Measurements from ENCODE around the gene SMOC2.

Gene SMOC2

DNA sequence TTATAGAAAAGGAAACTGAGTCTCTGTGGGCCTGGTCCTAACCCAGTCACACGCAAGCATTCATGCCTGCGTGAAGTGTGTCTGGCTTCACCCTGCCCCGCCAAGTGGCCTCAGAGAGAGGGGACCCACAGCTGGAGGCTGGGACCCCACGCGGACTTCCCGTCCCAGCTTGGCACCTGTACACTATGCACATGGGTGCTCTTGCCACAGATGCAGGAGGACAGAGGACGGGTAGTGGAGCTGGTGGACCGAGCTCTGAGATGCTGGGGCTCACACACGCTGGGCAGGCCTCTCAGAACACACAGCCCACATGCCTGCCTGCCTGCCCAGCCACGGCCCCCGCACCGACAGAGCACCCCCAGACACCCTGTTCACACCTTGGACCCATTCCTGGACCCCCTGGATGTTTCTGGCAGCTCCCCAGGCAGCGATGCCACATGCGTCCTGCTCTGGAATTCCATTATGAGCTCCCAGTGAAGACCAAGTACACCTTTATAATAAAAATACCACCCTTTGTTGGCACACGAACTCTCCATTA lies 24.9 kb upstream of the SMOC2 start:
- DNase-seq: no peak

DNA sequence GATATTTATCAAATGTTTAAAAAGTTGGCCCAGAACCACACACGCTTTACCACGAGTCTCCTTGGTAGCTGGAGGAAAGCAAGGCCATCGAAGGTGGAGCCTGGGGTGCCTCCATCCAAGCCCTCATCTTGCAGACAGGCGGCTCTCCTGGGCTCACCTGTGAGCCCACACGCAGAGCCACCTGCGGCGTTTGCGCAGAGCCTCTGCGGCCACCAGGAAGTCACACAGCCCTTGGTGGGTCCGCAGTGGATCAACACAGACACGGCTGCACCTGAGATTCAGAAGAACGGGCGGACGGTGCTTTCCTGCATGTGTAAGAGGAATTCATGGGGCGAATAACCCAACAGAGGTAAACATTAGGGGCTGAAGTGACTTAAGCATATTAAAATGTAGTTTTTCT lies 24.5 kb upstream of the SMOC2 start:
- DNase-seq: no peak

DNA sequence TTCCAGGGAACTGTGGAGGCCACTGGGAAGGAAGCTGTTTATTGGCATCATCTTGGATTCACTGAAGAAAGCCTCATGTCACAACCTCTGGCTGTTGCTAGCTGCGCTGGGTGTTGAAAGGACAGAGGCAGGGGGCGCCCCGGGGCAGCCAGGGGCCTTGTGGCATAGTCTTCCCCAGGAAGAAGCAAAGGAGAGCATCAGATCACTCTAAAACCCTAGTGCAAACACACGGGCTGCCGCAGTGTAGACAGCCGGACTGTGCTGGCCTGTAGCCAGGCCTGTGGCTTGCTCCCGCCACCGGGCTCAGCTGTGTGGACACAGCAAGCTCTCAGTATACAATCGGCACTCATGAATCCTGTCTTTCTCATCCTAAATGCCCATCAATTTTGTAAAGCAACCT lies 23.8 kb upstream of the SMOC2 start:
- peak; percentile 66 for DNase-seq

DNA sequence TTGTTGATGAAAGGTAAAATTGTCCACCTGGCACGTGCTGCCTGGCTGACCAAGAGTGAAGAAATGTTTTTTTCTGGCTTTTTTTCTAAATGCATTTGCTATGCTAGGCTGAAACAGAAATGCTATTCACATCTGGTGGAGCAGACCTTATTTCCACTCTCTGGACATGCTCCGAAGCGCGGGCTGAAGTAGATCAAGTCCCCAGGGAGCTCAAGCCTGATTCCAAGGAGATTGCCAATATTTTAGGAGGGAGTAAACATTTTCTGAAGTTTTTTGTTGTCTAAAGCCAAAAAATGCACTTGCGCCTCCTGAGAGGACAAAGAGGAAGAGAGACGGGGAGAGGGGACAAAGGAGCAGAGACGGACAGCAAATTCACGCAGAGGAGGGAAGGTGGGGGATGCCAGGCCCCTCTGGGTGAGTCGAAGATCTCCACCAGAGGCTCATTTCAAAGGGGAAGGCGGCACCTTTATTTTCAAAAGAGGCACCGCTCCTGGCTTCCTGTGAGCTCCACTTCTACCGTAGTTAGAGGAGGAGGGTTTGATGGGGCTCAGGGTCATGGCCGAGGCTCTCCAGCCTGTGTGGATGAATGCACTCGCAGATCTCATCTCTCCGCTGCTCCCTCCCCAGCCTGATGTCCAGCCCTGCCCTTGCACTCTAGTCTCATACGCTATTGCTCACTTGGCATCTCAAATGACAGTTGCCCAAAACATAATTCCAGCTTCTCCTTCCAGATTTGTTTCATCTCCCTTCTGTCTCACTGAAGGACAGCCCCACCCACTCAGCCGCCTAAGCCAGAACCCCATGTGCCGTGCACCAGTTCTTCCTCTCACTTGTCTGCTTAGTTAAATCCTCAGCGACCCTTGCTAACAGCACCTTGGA lies 23.1 kb upstream of the SMOC2 start:
- peak; percentile 66 for DNase-seq

DNA sequence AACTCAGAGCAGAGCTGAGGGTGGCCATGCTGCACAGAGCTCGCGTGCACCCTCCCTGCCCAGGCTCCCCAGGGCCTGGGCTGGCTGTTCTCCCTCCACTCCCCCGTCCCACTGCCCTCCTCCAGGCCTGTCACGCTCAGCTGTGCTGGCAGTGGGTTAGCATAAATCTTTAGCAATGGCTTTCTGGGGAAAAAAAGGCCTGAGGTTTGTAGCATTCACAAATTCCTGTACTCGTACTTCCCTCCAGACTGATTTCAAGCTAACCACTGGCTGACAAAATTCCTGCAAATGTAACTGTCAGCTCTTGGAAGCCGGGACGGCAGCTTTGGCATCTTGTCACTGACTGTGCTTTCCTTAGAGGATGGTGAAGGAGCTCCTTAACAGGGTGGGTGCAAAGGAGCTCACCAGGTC lies 22.3 kb upstream of the SMOC2 start:
- no peak for DNase-seq

DNA sequence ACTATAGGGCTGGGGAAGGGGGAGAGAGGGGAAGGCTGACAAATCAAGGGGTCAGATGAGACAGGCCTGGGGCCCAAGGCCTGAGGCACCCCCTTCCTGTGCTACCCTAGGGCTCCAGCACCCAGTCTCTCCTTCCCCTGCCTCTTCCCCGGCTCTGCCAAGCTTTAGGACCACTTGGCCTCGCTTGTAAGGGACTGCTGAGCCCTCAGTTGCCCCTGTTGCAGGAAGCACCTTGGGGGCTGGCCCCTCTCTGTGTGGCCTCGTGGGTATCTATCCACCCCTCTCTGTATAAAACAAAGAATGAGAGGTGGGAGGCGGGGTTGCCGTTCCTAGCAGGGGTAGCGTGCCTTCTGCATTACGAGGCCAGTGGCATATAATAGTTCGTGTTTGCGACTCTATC lies 21.4 kb upstream of the SMOC2 start:
- DNase-seq: no peak

DNA sequence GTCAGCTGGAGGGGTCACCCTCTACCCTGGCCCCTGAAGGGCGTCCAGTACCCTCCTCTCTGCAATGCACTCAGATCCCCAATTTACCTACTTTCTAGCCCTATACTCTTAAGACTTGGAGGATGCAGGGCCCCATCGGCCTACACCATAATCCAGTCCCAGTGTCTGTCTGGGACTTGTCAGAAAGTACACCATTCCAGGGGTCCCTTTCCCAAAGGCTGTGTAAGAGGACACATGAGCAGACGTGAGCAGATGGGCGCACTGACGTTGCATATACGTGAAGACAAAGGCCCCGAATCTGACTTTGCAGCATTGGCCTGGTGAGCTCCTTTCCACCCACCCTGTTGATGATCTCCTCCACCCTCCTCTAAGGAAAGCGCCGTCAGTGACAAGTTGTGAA lies 20.9 kb upstream of the SMOC2 start:
- no peak for DNase-seq

DNA sequence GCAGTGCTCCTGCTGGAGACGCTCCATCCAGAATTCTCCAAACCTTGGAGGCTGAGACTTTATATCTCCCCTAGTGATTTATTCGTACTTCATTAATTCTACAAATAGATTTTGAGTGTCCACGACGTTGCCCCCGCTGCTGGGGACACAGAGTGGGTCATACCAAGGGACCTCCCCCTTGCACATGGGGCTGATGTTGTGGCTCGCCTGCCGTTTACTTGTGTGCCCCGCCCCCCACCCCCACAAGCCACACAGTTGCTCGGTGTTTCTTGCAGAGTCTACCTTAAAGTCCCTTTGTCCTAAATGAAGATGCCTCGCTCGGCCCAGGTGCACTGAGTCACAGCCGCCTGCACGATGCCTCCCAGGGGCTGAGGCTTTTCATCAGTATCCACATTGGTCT lies 20.3 kb upstream of the SMOC2 start:
- no peak for DNase-seq

DNA sequence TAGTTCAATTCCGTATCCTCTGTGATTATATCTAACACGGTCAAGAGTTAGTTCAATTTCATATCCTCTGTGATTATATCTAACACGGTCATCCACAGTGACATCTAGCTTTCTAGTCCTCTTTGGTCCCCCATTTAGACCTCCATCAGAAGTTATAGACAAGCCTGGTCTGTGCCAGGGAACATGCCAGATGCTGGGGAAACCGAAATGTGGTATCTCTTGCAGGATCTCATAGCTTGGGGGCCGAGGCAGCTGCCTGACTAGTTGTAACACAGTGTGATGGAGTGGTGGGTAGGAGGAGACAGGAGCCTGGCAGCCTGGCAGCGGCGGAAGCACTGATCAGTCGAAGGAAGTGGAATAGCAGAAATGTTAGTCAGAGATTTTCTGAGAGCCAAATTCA lies 13.8 kb upstream of the SMOC2 start:
- no peak for DNase-seq

DNA sequence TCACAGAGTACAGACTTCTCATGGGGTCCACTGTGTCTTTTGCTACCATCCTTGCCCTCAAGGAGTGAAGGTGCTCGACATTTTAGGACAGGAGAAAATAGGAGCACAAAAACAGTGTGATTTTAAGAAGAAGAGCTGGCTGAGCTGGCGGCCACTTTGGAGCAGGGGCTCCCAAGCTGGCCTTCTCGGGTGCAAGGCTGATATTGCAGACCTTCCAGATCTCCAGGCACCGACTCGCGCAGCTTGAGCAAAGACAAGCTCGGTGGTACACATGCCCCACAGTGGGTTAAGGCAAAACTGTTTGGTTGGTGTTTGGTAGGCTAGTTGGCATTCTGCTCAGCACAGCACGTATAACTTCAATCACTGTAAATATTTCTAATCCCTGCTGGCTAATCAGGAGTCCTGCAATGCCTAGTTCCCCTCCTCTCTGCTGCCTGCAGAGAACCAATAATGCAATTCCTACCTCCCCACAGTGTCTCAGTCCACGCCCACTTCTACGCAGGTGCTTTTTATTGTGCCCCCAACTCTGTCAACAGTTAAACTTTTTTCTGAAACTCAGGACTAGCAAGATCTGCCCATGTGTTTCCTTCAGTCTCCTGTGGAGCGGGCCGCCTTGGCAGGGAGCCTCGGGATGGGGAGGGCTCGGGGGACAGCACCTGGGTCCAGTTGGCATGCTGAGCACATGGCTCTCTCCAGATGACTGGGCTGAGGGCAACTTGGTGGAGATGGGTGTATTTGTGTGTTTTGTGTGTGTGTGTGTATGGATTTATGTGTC lies 12.7 kb upstream of the SMOC2 start:
- no peak for DNase-seq

DNA sequence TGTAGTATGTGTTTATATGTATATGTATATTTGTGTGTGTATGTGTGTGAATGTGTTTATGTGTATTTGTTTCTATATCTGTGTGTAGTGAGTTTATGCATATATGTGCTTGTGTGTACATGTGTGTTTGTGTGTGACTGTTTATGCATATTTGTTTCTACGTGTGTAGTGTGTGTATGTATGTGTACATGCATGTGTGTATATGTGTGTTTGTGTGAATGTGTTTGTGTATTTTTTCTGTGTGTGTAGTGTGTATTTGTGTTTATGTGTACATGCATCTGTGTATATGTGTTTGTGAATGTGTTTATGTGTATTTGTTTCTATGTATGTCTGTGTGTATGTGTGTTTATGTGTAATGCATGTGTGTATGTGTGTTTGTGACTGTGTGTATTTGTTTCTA lies 12.1 kb upstream of the SMOC2 start:
- no peak for DNase-seq

DNA sequence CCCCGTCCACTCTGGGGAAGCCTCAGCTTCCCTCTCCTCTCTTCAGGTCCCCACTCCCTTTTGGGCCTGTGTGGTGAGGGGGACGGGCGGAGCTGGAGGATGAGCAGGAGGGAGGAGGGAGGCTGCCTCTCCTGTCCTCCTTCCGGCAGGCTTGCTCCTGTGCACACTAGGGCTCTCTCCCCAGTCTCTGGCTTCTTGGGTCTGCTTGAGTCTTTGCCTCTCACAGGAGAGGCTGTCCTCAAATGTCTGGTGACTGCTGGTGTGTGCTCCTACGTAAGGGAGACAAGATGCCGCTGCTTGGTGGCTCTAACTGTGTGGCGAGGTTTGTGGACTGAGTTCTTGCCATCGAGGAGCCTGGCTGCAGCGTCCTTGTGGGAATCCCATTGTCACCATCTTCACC lies 8.8 kb upstream of the SMOC2 start:
- no peak for DNase-seq

DNA sequence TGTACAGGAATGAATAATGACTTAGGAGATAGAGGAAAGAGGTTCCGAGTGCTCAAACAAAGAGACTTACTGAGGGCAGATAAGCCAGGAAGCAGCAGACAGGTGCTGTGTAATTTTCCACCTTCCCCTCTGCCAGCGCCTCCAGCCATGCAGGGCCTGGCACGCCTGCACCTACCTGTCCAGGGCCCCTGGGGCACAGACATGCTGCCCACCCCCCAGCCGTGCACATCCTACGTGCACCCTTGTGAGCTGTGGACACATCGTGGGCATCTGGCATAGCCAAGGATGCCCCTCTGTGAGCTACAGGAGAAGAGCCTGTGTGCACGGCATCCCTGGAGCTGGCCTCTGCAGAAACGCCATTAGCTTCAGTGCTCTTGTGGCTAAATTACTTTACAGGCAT lies 7.1 kb upstream of the SMOC2 start:
- DNase-seq: no peak

DNA sequence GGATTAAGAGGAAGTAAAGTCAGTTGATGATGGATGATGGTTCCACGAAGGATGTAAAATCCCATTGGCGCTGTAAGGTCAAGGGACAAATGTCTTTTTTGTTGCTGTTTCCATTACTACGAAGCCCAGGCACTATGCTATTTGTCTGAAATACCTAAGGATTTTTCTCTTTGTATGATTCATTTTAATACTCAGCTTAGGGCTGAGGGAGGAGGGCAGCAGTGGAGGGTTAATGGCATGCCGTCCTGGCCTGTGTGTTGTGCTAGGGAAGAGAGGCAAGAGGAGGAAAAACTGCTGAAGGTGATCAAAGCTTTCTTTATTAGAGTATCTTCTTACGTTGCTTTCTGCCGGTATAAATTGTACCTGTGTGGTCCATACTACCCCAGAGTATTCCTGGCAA lies 6.5 kb upstream of the SMOC2 start:
- DNase-seq: no peak

DNA sequence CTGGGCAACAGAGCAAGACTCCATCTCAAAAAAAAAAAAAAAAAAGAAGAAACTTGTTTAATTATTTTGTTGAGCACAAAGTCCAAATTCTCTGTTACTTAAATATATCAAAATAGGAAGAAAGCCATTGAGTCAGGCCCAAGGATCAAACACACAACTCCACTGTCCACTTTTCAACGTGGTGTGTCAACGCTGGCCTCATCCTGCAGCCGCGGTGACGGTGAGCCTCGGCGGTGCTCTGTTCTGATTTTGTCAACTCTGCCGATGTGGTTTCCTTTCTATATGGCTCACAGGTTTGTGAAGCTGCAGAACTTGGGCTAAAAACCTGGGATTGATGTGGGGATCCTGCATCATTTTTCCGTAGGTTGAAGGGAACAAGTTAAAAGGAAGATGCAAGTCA lies 3.2 kb upstream of the SMOC2 start:
- DNase-seq: no peak

DNA sequence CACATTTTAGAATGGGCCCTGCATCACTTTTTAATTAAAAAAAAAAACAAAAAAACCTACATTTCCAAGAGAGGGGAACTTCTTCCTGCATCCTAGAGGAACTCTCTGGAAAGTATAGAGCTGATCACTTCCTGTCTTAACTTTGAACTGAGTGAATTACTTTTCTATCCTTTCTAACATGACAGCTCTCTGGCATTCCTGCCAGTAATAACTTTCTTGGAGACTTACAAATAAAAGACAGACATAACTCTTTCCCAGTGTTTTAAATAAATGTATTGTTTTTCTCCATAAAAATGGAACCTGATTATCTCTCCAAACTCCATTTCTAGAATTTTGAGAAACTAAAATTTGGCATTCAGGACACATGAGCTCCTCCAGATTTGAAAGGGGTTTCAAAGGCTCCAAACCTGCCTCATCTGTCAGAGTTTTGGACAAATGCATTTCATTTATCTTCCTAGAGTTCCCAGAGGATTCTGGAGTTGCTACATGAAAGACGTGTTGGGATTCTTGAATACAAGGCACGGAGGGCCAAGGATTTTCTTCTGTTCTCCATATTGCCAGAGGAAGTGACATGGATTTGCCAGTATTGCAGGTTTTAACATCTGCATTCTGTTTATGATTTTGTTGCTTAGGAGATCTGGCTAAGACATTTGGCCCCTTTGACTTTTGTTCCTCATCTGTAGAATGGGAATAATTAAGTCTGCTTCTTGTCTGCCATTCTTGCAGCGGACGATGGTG lies 2.0 kb upstream of the SMOC2 start:
- no peak for DNase-seq

DNA sequence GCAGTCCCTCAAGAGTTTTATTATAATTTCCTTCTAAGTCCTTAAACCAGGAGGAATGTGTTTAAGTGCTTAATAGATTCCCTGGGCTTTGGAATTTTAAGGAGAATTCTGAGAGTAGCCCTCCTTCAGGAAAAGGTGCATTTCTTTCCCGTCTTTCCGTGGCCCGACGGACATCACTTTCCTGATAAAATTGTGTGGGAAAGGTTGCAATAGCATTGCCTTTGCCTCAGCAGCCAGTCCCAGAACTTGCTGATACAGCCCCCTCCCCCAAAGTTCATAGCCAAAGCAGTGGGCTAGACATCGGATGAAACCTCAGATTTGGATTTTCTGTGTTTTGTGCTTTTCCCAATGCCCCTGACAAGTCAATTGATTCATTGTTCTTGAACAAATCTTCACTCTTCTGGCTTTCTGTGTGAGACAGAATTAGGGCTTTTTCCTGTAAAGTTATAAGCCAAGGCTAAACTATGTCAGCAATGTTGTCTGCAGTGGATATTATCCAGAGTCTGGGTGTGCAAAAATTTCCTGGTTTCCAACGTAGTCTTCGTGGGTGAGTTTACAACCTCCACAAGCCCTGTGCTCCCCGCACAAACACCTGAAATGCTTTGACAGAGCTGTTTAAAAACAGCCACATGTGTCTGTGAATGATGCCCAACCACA lies 1.1 kb upstream of the SMOC2 start:
- no peak for DNase-seq

DNA sequence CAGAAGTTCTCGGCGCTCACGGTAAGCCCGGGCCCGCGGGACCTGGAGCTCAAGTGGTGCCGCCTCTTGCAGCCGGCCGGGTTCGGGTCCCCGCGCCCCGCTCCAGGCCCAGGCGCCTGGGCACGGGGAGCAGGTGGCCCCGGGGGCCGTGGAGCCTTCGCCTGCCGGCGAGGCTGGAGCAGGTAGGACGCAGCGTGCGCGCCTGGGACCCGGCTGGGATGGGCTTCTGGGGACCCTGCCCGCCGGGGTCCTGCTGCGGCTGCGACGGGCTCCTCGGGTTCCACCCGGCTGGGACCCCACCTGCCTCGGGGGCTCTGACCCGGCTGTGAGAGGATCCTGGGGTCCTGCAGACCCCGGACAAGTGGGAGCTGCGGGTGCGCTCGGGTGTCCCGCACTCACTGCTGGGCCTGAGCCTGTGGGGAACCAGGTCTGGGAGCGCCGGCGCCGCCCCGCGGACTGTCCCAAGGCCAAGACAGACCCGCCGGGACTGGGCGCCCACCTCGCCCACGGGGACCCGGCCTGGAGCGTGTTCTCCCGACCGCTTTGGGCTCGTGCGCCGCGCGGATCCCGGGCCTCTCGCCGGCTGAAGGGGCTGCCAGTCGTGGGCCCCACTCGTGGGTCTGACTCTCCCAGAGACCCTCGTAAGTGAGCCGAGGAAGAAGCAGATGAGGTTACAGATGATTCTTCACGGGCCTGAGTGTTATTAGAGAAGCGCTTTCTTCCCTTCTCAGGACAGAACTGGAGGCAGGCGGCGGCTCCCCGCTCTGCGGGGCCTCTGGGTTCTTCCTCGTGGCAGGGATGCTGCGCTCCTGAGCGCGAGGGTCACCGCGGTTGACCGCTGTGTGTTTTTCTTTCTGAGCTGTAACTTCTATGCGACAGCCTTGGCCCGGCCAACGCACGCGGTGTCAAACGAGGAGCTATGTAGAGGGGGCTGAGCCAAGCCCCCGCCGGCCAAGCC lies 729 bp downstream of the SMOC2 start:
- DNase-seq: no peak

DNA sequence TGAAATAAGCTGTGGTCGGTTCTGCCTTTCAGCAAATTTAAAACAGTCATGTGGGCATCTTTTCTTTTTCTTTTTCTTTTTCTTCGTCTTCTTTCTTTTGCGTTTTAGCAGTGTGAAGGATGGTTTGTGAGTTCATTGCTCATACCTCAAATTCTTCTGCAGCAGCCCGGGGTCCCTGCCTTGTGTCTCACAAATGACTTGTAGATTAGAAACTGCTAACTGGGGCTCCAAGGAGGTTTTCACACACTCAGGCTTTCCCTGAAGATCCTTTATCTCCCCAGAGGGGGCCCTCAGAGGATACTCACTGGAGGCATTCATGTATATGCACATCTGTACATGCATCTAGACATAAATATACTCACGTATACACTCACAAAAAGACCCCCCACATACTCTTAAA lies 1.7 kb downstream of the SMOC2 start:
- DNase-seq: no peak

DNA sequence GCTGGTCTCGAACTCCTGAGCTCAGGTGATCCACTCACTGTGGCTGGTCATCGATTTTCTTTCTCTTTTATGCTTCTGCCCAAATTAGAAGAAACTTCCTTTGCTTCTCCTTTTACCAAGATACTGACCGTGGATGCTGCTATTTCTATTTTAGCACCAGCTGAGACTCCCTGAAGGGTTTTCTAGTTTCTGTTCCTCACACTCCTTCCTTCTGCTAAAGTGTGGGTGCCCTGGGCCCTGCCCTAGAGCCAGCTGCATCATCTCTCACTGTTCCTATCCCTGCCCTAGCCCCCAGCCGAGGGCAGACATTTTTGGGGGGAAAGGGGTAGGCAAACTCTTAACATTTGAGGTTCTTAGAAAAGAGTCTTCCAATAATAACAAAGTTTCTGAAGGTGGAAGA lies 6.3 kb downstream of the SMOC2 start:
- DNase-seq: no peak

DNA sequence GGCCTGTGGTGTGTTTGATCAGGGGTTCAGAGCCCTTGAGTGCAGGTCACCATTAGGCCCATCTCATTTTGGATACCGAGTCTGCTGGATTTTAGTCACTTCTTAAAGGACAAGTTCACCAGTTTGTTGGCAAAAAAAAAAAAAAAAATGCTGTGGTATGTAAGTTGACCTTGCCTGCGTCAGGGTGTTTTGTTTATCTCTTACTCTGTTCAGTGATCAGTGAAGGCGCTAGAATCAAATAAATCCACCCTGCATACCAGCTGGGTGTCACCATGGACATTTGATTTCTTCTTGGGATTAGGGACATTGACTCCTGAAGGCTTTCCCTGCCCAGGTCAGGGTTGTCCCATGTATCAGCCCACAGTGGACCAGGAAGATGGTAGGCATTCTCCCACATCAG lies 6.7 kb downstream of the SMOC2 start:
- no peak for DNase-seq

Measured in DMS79 treated with DMSO at 0.1 percent for 48 hours (cell line).